Middle frontal gyrus (tissue), 1 donor: ENCODE results near the gene RNF141.

Experiments used
- DNase-seq: peaks from one replicate; pipeline ENCODE4 v3.0.0-alpha.2; 2015; ENCODE audit warnings: low spot score; ENCODE audit errors: extremely low spot score

RNF141 gene

GRCh38 chr11:10498426-10499250 lies 42.3 kb downstream of the RNF141 start:
- no peak for DNase-seq

- DNase-seq: no peak
Measured at GRCh38 chr11:10498022-10498400, 43.0 kb downstream of the RNF141 start.

GRCh38 chr11:10497371-10498021 lies 43.5 kb downstream of the RNF141 start:
- no peak for DNase-seq

- no peak for DNase-seq
Measured at GRCh38 chr11:10496296-10496936, 44.6 kb downstream of the RNF141 start.

GRCh38 chr11:10495464-10495786 lies 45.6 kb downstream of the RNF141 start:
- DNase-seq: no peak

GRCh38 chr11:10494636-10495463 lies 46.1 kb downstream of the RNF141 start:
- DNase-seq: no peak

- no peak for DNase-seq
Measured at GRCh38 chr11:10493041-10493663, 47.8 kb downstream of the RNF141 start.

GRCh38 chr11:10492084-10492483 lies 48.9 kb downstream of the RNF141 start:
- DNase-seq: no peak

GRCh38 chr11:10490398-10491241 lies 50.4 kb downstream of the RNF141 start:
- no peak for DNase-seq

- no peak for DNase-seq
Measured at GRCh38 chr11:10490032-10490397, 51.0 kb downstream of the RNF141 start.

- DNase-seq: no peak
Measured at GRCh38 chr11:10488934-10489691, 51.9 kb downstream of the RNF141 start.

- no peak for DNase-seq
Measured at GRCh38 chr11:10488121-10488933, 52.7 kb downstream of the RNF141 start.

- no peak for DNase-seq
Measured at GRCh38 chr11:10487002-10487647, 53.9 kb downstream of the RNF141 start.

- DNase-seq: no peak
Measured at GRCh38 chr11:10486161-10486840, 54.7 kb downstream of the RNF141 start.

- no peak for DNase-seq
Measured at GRCh38 chr11:10485646-10486045, 55.3 kb downstream of the RNF141 start.

- no peak for DNase-seq
Measured at GRCh38 chr11:10484461-10485180, 56.4 kb downstream of the RNF141 start.

GRCh38 chr11:10483584-10483983 lies 57.4 kb downstream of the RNF141 start:
- DNase-seq: no peak
